ENCODE results near the gene LRRC36.
A peak's percentile ranks its signal among the peaks of the same experiment; 100 is the strongest.

Gene LRRC36

DNA sequence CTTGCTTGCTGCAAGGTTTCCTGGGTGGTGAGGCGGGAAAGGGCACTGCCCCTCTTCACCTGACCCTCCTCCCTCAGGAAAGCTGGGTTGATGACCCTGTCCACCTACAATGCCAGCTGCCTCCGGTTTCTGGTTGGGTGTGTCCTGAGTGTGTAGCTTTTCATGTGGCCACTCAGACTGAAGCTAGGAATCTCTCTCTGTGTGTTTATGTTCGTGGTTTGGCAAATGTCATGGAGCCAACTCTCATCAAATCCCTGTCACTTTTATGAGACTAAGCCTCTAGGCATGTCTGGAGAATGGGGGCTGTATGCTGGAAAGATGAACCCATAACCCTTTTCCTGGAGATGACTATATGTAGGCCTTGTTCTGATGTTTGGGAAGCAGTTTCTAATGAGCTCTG, 30.2 kb upstream of the LRRC36 start:
- DNase-seq: no peak

DNA sequence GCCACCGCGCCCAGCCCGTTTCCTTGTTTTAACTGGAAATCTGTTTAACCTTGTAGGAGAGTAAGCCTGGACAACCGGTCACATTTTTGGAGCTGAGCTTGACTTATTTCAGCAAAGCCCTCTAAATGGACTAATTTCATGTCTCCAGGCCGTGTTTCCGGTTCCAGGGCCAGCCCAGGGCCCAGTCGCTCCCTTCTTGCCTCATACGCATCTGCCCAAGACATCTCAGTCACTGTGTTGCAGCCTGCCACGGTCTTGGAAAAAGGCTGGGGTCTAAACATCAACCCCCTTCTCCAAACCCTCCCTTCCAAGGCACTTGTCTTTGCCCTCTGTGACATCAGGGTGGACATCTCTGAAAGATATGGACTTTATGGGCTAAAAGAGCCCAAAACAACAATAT, 28.3 kb upstream of the LRRC36 start:
- DNase-seq: no peak

DNA sequence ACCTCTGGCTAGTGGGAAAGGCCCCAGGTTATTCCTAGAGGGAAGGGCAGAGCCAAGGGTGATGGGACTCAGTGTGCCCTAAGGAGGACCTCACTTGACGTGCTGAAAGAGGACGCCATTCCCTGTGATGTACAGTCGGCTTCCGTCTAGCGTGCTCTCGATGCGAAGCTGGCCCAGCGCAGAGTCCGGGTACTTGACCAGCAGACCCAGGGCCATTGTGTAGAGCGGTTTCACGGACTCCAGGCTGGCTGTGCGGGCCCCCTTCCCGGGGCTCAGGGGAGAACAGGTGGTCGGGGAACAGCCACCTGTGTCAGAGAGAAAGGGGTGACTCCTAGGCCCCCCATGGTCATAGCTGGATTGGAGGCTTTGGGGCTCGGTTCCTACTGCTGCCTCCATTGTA, 27.3 kb upstream of the LRRC36 start:
- no peak for DNase-seq

DNA sequence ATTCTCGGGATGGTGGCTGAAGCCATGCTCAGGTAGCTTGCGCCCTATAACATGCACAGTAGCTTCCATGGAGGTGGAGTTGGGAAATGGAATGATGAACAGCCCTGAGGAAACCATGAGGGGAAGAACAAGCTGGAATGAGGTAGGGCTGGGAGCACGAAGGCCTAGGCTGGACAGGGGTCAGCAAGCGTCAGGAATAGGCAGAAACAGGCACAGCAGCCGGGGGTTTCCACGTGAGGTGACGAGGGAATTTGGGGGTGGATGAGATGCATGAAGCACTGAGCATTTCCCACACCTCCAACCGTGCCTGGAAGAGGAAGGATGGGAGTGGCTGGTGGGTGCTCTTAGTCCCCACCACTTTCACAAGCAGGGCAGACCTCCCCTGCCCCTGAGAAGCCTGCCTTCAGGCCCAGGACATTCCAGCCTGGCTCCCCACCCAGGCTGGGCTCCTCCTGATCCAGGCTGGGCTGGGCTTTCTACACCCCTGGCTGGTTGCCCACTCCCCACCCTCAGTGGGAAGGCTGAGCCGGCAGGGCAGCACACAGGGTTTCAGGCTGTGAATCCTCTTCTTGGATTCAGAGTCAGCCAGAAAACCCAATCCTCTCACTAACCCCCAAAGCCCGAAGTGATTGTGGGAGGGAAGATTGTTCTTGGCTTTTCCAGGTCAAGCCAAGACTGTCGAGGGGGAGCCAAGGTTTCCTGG, 25.4 kb upstream of the LRRC36 start:
- DNase-seq: no peak

DNA sequence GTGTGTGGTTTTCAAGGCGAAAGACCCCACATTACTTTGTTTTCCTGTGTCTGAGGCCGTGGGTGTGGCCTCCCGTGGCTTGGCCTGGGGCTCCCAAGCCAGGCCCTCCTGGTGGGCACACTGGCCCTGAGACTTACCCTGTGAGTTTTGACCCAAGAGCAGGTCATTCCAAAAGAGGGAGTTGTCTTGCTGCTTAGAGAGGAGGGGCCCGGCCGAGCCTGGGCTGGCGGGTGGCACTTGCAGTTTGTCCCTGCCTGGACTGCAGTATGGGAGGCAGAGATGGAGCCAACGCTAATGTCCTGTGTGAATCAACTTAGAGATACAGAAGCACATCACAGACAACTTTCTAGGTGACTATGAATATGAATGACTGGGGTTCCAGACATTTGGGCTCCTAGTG, 24.5 kb upstream of the LRRC36 start:
- DNase-seq: no peak

DNA sequence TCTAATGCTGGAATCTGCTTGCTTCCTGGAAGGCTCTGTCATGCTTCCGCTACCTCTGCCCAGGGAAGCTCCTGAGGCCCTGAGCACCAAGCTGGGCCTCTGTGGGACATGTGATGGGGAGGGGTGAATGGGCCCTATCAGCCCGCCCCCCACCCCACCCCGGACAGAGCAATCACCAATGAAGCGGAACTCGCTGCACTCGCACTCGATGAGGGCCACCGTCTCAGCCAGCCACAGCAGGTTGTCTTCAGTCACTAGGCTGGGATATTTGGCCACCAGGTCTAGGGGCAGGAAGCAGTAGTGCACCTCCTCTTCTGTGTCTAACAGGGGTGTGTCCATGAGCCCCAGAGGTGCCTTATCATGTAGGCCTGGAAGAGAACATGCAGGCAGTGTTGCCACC, 23.6 kb upstream of the LRRC36 start:
- no peak for DNase-seq

DNA sequence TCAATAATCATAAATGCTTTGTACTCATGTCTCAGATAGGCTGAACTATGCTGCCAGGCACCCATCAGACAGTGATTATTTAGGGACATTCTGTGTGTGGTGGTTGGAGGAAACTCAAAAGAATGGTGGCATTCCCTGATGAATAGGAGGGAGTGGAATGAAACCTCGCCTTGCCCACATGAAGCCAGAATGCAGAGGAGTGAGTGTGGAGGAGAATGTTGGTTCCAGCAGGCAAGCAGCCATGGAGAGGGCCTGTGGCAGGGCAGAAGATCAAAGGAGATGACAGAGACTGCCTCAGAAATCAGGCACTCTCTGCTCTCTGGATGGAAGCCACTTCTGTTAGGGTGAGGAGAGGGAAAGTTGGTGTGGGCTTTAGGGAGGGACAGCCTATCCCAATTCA, 22.6 kb upstream of the LRRC36 start:
- no peak for DNase-seq

DNA sequence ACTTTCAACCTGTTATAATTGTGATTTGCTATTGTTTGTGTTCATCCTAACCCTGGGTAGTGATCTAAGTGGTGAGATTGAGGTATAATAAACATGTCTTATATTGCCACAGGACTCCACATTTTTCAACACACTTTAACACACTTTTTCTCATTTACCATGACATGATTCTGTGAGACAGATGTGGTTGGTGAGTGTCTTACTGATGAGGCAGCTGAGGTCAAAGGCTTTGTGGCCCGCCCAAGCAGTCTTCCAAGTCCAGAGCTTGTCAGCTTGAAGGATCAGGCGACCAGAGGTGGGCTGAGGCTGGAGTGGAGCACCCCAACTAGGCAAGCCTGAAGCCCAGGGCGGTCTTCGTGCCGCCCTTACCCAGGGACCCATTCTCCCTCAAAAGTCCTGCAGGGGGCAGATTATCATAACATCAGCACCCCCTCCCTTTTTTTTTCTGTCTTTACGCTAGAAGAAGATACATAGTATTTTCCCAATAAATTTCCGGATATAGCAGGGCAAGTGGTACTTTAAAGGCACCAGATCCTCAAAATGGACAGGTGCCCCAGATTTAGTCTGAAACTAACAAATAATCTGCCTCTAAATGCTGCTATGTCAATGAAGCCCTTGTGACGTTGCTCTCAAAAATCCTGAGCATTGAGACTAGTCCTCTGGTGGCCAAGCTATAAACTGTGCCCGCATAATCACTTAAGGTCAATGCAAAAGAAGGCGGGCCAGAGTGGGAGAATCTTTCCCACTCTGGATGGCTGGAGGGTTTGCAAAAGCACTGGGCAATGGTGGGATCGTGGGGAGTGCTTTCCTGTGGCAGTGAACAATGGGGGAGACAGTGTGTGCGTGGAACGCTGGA, 21.2 kb upstream of the LRRC36 start:
- no peak for DNase-seq

DNA sequence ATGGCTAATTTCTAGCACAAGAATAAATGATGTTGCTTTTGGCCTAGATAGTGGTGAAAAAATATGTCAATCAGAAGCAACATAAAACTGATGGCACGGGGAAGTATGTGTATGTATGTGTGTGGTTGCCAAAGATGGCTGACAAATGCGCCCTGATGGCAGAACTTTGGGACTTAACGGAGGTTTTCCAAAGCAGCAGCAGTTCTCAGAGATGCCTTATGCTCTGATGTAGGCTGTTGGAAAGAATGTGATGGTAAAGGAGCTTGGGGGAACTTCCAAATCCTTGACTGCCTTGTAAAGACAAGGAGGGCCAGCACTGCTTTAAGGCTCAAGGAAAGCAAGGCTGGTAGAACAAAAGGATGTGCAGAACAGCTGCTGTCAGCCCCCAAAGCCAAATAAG, 16.1 kb upstream of the LRRC36 start:
- DNase-seq: no peak

DNA sequence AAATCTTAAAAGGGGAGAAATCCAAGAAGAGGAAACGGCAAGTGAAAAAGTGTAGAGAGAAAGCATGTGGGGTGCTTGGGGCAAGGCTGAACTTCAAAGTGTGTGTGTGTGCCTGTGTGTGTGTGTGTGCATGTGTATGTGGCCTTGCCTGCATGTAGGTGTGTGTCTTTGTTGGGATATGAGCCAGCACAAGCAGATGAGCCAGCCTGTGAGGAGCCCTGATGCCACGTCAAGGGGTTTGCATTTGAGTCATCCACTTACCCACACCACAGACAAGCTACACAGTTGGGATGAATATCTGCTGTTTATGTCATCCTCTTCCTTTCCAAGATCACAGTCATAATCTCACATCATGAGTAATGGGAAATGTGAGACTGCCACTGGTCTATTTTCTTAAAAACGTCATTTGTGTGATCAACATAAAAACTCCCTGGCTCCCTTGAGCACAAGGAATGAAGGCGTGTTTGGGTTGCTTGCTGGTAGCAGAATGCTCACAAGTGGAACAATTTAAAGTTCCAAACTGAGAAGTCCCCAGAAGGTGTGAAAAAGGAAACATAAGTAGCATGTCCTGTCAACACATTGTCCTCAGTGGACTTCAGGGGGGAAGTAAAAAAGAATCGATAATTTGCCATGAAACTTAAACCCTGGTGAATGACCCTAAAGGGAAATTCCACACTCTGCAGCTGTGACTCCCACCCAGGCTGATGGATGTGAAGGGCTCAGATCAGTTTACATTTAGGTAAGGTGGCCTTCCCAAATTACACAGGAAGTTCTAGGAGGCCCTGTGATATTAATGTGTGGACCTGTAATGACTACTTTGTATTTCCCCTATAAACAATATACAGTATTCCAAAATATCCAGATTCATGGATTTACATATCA, 14.8 kb upstream of the LRRC36 start:
- no peak for DNase-seq

DNA sequence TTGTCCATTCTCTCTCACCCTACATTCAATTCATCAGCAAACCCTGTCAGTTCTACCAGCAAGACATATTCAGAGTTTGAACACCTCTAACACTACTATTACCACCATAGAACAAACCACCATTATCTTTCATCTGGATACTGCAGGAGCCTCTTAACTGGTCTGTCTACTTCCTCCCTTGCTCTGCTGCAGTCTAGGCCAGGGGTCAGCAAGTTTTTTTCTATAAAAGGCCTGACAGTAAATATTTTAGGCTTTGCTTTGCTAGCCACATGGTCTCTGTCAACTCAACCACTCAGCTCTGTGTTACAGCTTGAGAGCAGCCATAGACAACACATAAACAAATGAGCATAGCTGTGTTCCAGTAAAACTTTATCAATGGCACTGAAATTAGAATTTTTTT, 13.9 kb upstream of the LRRC36 start:
- DNase-seq: no peak

DNA sequence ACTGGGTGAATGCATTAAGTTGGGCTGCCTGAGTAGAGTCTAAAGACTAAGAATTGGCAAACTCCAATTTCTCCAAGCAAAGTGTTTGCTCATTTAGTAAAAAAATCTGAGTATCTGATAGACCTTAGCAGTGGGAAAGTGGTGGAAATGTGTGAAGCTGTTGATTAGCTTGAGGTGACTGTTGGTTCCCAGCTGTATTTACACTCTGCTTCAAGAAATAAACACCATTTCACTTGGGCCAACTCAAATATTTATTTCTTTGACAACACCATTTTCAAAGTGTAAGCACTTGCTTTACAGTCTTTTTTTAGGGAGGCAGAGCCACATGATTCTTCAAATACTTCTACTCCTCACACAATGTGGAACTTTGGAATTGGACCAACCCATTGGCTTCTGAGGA, 8.8 kb upstream of the LRRC36 start:
- no peak for DNase-seq

DNA sequence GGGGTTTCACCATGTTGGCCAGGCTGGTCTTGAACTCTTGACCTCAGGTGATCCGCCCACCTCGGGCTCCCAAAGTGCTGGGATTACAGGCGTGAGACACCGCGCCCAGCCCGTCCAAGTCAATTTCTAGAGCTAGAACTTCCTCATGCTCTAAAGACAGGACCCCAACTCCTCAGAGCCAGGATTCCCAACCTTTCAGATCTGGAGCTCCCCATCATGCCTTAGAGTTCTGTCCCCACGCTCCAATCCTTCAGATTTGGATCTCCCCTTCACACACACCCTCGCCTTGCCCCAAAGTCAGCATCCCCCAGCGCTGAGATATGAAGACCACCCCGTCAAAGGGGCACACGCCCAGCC, 522 bp upstream of the LRRC36 start:
- no peak for DNase-seq

DNA sequence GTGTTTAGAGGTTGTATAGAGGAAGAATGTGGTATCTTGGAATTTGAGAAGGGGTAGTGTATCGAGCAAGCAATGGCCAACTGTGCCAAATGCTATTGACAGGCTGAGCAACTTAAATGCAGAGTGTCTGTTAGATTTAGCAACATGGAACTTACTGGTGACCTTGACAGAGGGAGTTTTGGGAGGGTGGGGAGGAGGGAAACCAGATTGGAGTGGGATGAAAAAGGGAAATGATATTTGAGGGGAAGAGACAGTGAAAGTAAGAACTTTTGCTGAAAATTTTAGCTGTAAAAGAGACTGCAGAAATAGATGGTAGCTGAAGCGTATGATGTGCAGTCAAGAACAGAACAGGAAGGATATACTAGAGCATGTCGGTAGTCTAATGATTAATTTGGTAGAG, 1.1 kb downstream of the LRRC36 start:
- no peak for DNase-seq

DNA sequence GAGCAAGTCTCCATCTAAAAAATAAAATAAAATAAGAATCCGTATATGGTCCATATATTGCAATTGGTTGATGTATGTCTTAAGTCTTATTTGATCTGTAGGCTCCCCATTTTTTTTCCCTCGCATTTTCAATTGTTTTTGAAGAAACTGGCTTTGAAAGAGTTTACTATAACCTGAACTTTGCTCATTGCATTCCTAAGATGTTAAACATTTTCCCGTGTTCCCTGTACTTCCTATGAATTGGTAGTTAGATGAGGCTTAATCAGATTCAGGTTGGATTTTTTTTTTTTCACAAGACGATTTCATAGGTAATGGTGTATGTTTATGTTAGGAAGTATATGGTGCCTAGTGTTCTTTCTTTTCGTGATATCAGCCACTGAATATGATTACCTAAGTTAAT, 3.3 kb downstream of the LRRC36 start:
- DNase-seq: no peak

DNA sequence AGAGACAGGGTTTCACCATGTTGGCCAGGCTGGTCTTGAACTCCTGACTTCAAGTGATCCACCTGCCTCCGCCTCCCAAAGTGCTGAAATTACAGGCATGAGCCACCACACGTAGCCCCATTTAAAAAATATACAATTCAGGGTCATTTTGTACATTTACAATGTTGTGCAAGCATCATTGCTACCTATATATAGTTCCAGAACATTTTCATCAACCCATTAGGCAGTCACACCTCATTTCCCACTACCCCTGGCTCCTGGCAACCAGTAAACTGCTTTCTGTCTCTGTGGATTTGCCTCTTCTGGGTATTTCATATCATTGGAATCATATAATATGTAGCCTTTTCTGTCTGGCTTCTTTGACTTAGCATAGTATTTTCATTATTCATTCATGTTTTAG, 6.7 kb downstream of the LRRC36 start:
- no peak for DNase-seq

DNA sequence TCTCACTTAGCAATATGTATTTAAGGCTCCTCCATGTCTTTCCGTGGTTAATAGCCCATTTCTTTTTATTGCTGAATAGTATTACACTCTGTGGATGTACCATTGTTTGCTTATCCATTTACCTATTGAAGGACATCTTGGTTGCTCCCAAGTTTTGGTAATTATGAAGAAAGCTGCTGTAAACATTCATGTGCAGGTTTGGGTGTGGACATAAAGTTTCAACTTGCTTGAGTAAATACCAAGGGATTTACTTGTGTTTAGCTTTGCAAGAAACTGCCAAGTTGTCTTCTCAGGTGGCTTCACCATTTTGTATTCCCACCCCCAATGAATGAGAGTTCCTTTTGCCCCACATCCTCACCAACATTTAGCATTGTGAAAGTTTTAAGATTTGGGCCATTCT, 9.5 kb downstream of the LRRC36 start:
- DNase-seq: no peak

DNA sequence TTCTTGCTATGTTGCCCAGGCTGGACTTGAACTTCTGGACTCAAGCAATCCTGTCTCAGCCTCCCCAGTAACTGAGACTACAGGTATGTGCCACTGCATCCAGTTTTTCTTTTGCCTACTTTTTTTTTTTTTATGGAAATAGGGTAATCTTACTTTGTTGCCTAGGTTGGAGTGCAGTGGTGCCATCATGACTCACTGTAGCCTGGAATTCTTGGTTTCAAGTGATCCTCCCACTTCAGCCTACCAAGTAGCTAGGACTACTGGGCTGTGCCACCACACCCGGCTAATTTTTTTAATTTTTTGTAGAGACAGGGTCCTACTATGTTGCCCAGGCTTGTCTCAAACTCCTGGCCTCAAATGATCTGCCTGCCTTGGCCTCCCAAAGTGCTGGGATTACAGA, 10.0 kb downstream of the LRRC36 start:
- DNase-seq: no peak

DNA sequence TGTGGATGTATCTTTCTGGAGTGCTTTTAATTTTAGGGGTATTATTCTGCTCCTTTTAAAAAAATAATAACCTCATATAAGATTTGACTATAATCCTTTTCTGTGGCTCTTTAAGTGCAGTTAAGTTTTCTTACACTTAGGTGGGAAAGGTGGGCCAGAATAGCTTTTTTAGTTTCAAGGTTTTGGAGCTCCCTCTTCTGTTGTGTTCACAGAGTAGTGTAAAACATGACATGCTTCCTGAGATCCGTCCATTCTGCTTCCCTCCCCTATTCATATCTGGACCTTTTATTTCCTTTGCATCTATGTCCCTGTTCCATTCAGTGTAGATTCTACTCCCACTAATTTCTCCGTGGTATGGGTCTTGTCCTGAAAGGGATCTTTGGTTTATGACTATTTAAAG, 12.8 kb downstream of the LRRC36 start:
- DNase-seq: no peak

DNA sequence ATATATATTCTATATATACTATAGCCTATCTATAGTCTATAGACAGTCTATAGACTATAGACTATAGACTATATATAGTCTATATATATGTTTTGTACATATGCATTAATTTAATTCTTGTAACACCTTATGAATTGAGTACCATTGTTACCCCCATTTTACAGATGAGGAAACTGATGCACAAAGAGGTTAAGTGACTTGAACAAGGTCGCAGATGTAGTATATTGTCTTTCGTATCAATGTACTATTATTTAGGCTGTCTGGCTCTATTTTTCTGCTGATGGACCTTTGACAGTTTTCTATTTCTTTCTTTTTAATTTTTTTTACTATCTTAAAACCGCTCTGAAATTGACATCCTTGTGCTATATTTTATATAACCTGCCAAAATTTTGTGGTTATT, 14.6 kb downstream of the LRRC36 start:
- no peak for DNase-seq

DNA sequence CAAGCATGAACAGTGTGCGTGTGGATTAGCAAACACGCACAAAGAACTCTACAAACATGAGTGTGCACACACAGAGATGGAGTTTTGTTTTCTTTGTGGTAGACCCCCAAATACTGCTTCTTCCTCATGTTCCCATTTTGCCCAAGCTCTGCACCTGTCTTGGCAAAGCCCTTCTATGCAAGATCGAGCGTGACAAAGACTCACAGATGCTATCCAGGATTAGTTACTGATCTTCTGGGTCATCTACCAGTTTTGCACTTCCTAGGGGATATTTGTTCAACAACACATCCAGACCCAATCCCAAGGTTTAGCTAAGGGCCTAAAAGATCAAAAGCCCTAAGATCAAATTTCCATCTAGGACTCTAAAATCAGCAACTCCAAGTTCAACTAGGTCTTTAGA, 16.0 kb downstream of the LRRC36 start:
- DNase-seq: no peak

DNA sequence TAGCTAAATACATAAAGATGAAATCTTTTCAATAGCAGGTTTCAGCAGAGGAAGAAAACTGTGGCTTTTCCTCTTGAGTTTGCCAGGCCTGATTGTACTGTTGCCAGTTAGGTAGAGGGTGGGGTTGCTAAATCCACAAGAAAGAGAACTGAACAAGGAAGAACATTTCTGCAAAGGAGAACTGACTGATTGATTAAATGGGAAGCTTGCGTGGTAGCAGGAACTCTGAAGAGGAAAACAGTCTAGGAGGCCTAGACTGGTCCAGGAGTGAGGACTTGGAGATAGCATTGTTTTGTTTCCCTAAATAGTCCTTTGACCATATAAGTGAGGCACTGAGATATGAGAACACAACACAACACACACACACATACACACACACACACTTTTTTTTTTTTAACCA, 18.8 kb downstream of the LRRC36 start:
- DNase-seq: no peak

DNA sequence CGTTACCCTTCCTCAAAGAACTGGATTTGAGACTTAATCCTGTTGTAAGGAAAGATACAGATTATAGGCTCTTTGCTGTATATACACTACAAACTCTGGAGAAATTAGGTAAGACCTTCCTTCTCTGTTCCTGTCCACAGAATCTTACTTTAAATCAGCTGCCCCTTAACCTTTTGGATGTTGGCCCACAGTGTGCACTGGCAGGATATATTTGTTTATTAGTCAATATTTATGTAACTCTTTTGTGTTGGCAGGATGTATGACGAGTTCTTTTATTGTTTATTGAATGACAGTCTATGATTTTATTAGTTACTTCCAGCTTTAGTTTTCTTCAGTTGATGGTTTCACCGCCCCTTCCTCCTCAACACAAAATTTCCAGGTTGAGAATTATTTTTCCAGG, 19.7 kb downstream of the LRRC36 start:
- DNase-seq: no peak

DNA sequence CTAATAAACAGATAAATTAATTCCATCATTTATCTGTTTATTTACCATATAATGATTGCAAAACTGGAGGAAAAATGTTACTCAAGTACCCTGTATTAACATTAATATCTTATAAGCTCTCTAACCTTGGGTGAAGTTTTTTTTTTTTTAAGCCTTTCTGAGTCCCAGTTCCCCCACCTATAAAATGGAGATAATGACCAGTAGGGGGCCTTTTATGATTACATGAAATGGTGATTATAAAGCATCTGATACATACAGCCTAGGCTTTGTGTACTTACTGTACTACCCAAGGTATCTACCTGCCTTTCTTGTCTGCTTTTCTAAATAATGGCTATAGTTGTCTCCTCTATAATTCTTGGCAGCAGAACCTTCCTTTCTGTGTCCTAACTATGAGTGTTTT, 22.6 kb downstream of the LRRC36 start:
- DNase-seq: peak; percentile 1

Measured in NCI-H2227 treated with DMSO at 0.1 percent for 48 hours (cell line).